GM19099 (cell line): ENCODE measurements around the gene PTPRT.

Experiments
- POLR2A ChIP-seq: IDR thresholded peaks from 3 replicates; pipeline ENCODE4 v1.6.1; 2011; ENCODE audit warnings: low read depth; ENCODE audit not compliant: insufficient read length; ENCODE audit errors: extremely low read depth

The PTPRT gene

DNA sequence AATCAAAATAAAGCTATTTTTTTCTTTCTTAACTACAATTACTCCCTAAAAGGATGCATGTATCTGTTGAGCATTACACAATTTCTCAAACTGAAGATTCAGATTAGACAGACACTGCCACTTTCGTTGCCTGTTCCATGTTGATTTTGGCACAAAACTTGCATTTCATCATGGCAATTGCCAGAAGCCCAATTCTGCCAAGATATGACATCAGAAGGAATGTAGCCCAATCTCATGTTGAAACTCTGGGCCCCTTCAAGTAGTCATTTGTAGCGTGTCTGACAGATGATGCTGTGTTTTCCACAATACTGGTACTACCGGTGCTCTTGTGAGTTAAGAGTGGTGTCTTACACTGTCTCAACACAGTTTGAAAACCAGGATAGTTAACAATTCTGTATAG, 705.4 kb downstream of the PTPRT start:
- no peak for TF ChIP-seq POLR2A

DNA sequence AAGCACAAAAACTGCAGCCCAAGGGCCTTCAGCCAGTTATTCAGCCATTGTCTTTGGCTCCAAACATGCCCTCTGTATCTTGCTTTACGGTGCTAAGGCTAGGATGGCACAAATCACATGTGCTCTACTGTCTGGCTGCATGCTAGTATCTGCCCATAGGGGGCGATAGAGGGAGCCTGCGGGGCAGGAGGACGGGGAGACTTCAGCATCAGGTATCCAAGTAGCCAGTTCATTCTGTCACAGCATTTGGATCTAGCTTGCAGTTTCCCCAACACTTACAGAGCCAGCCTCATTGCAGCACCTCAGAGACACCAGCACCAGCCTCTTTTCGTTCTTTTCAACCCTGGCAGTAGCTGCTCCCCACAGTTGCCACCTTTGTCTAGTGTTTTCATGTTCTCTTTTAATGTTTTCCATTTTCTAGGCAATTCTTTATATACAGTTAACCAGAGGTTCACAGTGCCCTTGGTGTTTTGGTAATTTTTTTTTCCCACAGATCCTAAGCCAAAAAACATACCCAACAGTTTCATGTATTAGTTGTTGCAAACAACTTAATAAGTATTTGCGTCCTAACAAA, 705.9 kb downstream of the PTPRT start:
- no peak for TF ChIP-seq POLR2A

DNA sequence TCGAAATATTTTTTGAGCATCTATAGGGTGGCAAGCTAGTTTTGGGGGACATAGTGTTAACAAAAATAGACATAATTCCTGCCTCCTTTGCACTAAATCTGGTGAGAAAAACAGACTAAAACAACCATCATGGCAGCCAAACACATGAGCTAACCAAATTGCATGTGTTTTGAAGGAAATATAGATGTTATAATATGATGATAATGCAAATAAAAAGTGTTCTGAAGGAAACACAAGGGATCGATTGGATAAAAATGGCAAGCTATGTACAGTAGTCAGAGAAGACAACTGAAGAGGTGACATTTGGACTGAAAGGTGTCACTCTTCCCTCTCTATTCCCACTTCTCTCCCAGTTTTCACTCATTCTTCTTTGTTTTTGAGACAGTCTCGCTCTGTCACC, 706.9 kb downstream of the PTPRT start:
- TF ChIP-seq POLR2A: no peak

DNA sequence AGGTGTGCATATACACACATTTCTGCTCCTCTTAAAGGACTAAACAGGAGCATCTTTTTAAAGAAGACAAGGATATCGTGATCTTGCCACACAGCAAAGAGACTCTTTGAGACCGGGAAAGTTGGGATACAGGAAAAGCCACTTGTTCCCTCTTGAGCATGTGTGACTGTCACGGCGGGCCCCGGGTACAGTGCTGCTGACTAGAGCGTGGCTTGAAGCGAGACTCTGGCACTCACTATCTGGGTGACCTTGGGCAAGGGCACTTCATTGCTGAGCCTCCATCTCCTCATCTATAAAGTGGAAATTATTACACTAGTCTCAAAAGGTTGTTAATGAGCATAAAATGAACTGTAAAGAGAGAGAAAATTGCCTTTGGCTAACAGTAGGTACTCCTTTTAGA, 713.9 kb downstream of the PTPRT start:
- no peak for TF ChIP-seq POLR2A

DNA sequence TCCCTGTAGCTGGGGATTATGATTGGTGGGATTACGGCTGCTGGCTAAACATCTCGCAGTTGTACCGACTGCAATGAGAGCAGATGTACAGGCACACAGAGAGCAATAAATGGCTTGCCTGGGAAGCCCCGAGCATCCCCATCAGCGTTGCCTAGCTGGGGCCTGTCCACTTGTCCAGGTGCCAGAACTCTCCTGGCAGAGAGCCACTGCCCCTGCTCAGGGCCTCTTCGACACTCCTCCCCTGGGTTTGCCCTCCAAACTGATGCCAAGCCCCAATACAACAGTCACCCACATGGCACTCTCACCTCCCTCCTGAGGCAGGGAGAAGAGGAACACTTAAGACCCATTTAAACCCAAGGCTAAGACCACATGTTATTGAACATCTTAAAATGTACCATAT, 715.1 kb downstream of the PTPRT start:
- TF ChIP-seq POLR2A: no peak

DNA sequence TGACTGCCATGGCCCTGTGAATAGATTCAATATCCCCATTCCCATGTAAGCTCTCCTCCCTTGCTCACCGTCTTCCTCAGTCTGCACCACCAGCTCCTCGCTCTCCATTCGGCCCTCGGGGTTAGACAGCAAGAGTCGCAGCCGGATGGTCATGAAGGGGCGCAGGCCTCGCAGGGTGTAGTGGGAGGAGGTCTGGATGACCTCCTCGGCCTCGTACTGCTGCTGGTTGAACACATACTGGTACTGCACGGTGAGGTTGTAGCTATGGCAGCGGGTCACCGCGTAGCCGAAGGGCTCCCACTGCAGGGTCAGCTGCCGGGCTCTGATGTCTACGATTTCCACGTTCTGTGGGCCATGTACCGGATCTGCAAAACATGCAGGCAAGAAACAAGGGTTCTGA, 717.5 kb downstream of the PTPRT start:
- no peak for TF ChIP-seq POLR2A

DNA sequence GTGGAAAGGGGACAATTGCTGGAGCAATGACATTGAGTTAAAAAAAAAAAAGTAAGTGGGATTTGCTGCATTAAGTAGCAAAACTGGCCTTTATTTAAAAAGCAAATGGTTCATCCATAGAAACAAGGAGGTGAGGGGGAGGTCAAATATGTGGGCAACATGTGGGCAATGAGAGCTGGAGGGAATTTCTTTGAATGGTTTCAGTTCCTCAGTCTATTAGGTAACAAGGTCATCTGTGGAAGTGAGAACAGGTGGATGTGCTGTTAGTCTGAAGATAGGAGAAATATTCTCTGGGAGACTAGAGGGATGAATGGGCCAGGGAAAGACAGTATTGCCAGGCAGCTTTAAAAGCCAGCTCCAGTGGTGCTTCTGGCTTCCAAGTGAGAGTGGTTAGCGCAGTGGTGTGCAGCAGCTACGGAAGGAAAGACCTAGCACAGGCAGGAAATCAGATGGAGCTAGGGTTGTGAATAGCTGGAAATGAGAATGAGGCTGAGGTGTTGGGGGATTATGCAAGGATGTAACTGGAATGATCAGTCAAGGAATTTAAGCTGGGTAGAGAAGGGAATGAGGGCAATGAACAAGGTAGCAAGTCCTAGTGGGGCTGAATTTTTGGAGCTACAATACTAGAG, 727.6 kb downstream of the PTPRT start:
- no peak for TF ChIP-seq POLR2A

DNA sequence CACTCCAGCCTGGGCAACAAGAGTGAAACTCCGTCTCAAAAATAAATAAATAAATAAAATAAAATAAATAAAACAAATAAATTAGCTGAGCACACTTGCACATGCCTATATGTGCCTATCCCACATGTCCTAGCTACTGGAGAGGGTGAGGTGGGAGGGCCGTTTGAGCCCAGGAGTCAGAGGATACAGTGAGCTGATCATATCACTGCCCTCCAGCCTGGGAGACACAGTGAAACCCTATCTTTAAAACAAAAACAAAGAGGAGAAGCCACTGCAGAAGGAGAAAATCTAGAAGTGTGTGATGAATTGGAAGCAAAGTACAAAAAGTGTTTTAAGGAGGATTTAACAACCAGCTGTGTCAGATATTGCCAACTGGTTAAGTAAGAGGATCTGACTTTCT, 728.4 kb downstream of the PTPRT start:
- no peak for TF ChIP-seq POLR2A

DNA sequence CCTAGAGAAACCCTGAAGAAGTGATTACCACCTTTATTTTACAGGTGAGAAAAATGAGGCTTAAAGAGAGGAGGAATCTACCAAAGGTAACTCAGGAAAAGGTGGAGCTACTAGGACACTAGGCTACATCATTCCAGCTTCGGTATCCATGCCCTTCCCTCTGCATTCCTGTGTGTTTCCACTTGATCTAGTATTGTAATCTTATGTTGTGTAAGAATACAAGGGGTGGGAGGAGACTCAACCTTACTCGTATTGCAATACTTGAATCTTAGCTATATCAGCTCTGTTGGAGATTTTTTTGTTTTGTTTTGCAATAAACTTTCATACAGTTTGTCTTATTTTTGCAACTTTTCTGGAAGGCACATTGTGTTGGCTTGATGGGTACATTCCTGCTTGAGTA, 742.4 kb downstream of the PTPRT start:
- no peak for TF ChIP-seq POLR2A

DNA sequence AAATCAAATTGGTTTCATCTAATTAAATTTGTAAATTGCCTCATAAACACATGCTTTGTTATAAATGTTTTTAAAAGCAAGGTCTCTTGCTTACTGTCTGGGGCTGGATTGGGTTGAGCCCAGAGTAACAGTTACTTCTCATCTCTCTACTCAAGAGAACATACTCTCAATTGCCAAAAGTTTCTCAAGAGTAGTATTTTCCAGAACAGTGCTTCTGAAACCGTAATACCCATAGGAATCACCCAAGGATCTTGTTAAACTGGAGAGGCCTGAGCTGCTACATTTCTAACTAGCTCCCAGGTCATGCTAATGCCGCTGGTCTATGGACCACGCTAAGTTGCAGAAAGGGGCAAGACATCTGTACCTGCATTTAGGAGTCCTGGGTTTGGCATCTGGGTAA, 744.9 kb downstream of the PTPRT start:
- TF ChIP-seq POLR2A: no peak

DNA sequence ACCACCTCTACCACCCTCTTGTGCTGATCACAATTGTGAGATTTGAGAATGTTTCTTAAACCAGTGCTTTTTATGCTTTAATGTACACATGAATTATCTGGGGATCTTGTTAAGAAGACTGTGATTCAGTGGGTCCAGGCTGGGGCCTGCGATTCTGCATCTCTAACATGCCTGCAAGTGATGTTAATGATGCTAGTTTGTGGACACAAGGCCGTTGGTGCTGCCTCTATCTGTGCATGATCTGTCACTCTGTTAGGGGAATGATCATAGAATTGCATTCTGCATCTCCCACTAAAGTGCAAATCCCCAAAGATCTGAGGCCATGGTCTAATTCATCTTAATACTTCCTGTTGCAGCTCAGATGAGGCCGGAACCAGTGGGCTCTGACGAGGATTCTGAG, 746.5 kb downstream of the PTPRT start:
- no peak for TF ChIP-seq POLR2A

DNA sequence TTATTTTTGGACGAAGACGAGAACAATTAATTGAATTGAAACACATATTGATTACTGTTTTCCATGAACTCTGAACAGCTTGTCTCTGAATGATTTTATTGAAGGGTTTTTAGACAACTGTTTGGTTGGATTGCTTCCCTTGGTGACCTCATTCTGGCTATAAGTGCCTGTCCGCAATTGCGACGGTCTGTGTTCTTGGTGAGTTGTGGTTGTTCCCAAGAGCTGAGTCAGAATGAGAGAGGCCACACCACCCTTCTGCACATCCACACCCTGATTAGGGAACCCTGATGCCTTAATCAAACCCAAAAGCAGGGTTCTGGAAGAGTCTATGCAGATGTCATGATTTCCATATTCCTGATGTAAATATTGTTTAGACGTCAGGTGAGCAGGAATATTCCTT, 747.0 kb downstream of the PTPRT start:
- no peak for TF ChIP-seq POLR2A

DNA sequence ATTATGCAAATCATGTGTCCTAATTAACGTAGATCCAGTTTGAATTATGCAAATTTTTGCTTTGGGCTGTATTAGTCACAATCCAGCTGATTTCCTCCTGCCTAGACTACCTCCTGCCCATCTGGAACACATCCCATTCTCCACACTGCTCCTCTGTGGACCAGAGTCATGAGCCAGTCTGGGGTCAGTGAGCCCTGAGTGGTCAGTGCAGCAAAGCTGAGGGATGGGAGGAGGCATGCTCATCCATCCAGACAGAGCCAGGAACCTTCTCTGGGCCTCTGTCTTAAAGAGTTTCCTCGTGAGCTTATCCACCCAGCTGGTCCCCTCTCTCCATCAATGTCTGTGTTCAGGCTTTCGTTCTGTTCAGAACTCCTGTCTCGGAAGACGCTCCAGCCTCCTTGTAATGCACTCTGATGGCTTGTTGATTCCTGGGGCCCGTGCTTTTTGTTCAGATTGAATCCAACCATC, 747.8 kb downstream of the PTPRT start:
- no peak for TF ChIP-seq POLR2A

DNA sequence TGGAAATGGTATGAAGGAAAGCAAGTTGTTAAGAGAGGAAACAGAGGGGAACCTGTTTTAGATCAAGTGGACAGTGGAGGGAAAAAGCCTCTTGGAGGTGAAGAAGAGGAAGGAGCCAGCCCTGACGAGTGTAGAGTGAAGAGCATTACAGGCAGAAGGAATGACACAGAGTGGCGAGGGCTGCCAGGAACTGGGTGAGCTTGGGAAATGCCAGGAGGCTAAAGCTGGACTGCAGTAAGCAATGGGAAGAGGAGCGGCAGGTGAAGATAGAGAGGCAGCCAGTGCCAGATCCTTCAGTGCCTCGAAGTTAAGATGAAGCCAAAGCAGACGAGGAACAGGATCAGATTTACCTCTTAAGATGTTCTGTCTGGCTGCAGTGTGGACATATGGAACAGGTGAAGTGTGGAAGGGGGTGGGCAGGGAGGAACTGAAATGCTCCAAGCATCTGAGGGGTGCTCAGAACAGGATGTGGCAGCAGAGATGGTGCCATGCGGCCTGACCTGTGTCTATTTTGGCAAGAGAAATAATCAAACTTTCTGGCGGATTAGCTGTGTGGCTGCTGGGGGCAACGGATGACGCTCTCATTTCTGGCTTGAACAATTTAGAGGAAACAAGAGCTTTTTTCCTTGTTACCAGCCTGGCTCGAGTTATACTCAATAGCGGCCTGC, 748.4 kb downstream of the PTPRT start:
- no peak for TF ChIP-seq POLR2A

DNA sequence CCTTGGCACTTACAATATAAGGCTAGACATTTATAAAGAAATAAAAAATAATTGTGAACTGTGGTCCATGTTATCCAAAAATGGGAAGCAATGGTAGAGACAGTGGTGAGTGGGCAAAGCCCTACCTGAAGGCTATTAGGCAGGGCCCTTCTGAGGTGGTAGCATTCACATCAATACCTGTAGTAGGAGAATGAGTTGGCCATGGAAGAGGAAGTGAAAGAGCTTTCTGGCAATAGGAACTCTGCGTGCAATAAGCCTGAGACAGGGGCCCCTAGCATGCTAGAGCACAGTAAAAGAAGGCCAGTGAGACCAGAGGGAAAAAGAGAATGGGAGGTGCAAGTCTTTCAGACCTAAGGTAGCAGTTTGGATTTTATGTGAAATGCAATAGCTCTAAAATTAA, 754.5 kb downstream of the PTPRT start:
- no peak for TF ChIP-seq POLR2A

DNA sequence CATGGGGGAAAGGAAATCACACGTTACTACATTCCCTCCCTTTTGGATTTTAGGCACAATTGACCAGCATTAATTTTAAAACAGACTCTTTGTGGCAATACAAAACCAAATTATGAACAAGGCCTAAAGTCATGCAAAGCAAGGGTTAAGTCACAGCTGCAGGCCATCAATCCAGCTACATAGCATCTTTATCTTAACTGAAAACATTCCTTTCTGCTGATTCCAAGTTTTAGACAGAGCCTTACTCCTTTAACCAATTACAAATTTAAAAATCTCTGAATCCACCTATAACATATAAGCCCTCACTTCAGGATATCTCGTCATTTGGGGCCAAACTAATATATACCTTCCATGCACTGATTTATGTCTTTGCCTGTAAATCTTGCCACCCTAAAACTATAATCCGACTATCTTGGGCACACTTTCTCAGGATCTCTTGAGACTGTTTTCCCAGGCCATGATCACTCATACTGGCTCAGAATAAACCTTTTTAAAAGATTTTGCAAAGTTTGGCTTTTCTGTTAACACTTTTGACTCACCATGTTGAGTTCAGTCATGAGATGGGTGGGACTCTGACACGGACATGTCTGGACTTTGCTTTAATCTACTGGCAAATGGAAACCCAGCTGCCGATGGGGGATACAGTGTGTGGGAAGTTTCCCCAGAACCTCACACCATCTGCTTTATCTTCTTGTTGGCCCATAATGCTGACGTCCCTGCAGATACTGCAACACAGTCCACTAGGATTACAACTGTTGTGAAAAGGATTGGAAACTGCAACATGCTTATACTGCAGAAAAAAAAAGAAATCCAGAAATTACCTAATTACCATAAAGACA, 757.0 kb downstream of the PTPRT start:
- no peak for TF ChIP-seq POLR2A

DNA sequence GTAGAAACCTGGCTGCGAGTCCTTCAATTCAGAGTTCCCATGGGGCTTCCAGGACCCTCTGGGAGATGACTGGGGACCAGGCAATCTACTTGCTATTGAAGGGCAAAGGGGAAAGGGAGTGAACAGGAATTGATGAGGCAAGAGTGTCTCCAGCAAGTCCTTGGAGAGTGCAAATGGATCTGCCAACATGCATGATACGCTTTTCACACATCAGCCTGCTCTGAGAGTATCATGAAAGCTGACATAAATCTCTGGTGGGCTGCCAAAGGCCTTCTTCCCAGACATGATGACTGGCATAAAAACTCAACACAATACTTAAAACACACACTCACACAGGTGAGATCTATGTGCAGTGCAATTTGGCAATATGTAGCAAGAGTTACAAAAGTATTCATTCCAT, 759.1 kb downstream of the PTPRT start:
- TF ChIP-seq POLR2A: no peak
